HepG2 (cell line): Measurements from ENCODE around the gene RNH1. TPM values are rescaled to one million over a fixed set of nuclear protein-coding genes. Genes with fewer than 3 reads are reported as not detected.

ENCODE experiments used
- AHDC1 ChIP-seq: sonication (generic); formaldehyde crosslinking; IDR thresholded peaks from 2 replicates; pipeline ENCODE4 v1.5.1; 2020; ENCODE audit warnings: mild to moderate bottlenecking, missing genetic modification reagents, borderline replicate concordance
- HOXA3 ChIP-seq: sonication (generic); formaldehyde crosslinking; IDR thresholded peaks from 2 replicates; pipeline ENCODE4 v1.5.0; 2020; ENCODE audit warnings: missing genetic modification reagents
- KIAA2018 ChIP-seq: sonication (generic); formaldehyde crosslinking; IDR thresholded peaks from 2 replicates; pipeline ENCODE4 v1.5.0; 2020; ENCODE audit warnings: mild to moderate bottlenecking, missing genetic modification reagents, borderline replicate concordance
- MEIS1 ChIP-seq: sonication (generic); formaldehyde crosslinking; IDR thresholded peaks from 2 replicates; pipeline ENCODE4 v1.9.0; 2021; ENCODE audit warnings: mild to moderate bottlenecking, missing genetic modification reagents, moderate library complexity, borderline replicate concordance
- MXI1 ChIP-seq: IDR thresholded peaks from 3 replicates; pipeline ENCODE4 v1.6.1; 2012; ENCODE audit warnings: low read depth, low read length, inconsistent platforms, borderline replicate concordance
- MYC ChIP-seq: sonication (generic); formaldehyde crosslinking; IDR thresholded peaks from 2 replicates; pipeline ENCODE4 v1.9.0; 2021; ENCODE audit warnings: missing genetic modification reagents, borderline replicate concordance
- NFE2 ChIP-seq: sonication (generic); formaldehyde crosslinking; IDR thresholded peaks from 2 replicates; pipeline ENCODE4 v1.4.0; 2020; ENCODE audit warnings: missing genetic modification reagents
- TARDBP ChIP-seq: sonication (generic); formaldehyde crosslinking; IDR thresholded peaks from 2 replicates; pipeline ENCODE4 v1.8.0; 2022; ENCODE audit warnings: mild to moderate bottlenecking, missing genetic modification reagents
- ZKSCAN8 ChIP-seq: IDR thresholded peaks from 2 replicates; pipeline ENCODE4 v1.6.1; 2016; ENCODE audit warnings: borderline replicate concordance, missing genetic modification reagents, missing compliant biosample characterization
- ZNF18 ChIP-seq: sonication (generic); formaldehyde crosslinking; IDR thresholded peaks from 2 replicates; pipeline ENCODE4 v1.8.0; 2022; ENCODE audit warnings: mild to moderate bottlenecking, missing genetic modification reagents; ENCODE audit not compliant: insufficient replicate concordance
- ZNF207 ChIP-seq: fragments of 450-650 bp; IDR thresholded peaks from 2 replicates; pipeline ENCODE4 v1.6.1; 2016; ENCODE audit warnings: antibody characterized with exemption, borderline replicate concordance
- ZNF549 ChIP-seq: sonication (generic); formaldehyde crosslinking; IDR thresholded peaks from 2 replicates; pipeline ENCODE4 v1.5.0; 2020; ENCODE audit warnings: missing genetic modification reagents
- ZNF629 ChIP-seq: sonication (generic); formaldehyde crosslinking; conservative IDR thresholded peaks from 2 replicates; pipeline ENCODE4 v1.5.0; 2020; ENCODE audit warnings: missing genetic modification reagents
- ZNF777 ChIP-seq: sonication (generic); formaldehyde crosslinking; IDR thresholded peaks from 2 replicates; pipeline ENCODE4 v1.4.0; 2020; ENCODE audit warnings: missing genetic modification reagents
- ZNF792 ChIP-seq: IDR thresholded peaks from 2 replicates; pipeline ENCODE4 v1.6.1; 2016
- polyA plus RNA-seq, 8 experiments: library from polyadenylated mRNA; depleted of rRNA in 3 of 8; stranded (reverse) in 7 of 8; unstranded in 1 of 8; fragments of >200 nt; fragmentation: Illumina TruSeq in 4 of 8; extraction: Trizol in 4 of 8; gene quantifications; 2 replicates each; pipeline versions ENCODE4 v1.2.1 to v1.2.3, GENCODE V29; 2011 to 2016; ENCODE audit warnings: low read depth in 4 of 8, missing spikeins in 1 of 8, mixed read lengths in 1 of 8; ENCODE audit not compliant: insufficient read depth in 1 of 8
- total RNA-seq, 5 experiments: library from RNA; depleted of rRNA; stranded (reverse); fragments of >200 nt; fragmentation: Illumina TruSeq; extraction: Trizol; gene quantifications; 2 replicates each; pipeline ENCODE4 v1.2.3, GENCODE V29; 2016; ENCODE audit warnings: low read depth in 1 of 5

The RNH1 gene
- total and polyA plus RNA-seq, 2 of the 13 experiments (the other 11 are each of a cell fraction or from before 2014, with no cell fraction given), result 36.0 to 74.1 TPM

GRCh38 chr11:450809-451451 lies 56.1 kb downstream of the RNH1 start (continued):
- no peak for TF ChIP-seq AHDC1 (CRISPR knock-in tag)
- TF ChIP-seq MEIS1 (CRISPR knock-in tag), result no peak
- no peak for TF ChIP-seq ZNF207
- peak; percentile 82 for TF ChIP-seq MYC (CRISPR knock-in tag)
- TF ChIP-seq ZKSCAN8 (CRISPR knock-in tag), result no peak
- TF ChIP-seq KIAA2018 (CRISPR knock-in tag), result no peak
- TF ChIP-seq ZNF629 (CRISPR knock-in tag), result no peak
- TF ChIP-seq ZNF18 (CRISPR knock-in tag), result peak; percentile 37
- TF ChIP-seq TARDBP (CRISPR knock-in tag), result no peak
- peak; percentile 73 for TF ChIP-seq HOXA3 (CRISPR knock-in tag)
- peak; percentile 88; the same call in 2 of the 3 replicates for TF ChIP-seq MXI1
- no peak; the same call in 1 of the 2 replicates for TF ChIP-seq ZNF777 (CRISPR knock-in tag)
- no peak for TF ChIP-seq ZNF792 (CRISPR knock-in tag)
- TF ChIP-seq ZNF549 (CRISPR knock-in tag), result no peak
- TF ChIP-seq NFE2, result no peak
